Caco-2 (cell line): Measurements from ENCODE around the gene KLK4. TPM values are rescaled to one million over a fixed set of nuclear protein-coding genes. Genes with fewer than 3 reads are reported as not detected.

ENCODE experiments used
- BruUV-seq: library from RNA; stranded (reverse); fragments of 400-500 nt; replicated peaks from 2 replicates; lab custom pipeline; 2021; lab: Mats Ljungman, UMichigan
- CTCF ChIA-PET: fragments of 300-600 bp; sonication (Branson Sonifier 250); formaldehyde crosslinking; loops from one replicate; lab custom pipeline; 2022; ENCODE audit warnings: antibody characterized with exemption; lab: Charles Lee
- POLR2A ChIA-PET: fragments of 300-600 bp; sonication (Branson Sonifier 250); formaldehyde crosslinking; loops from one replicate; lab custom pipeline; 2022; ENCODE audit warnings: antibody characterized with exemption; lab: Charles Lee
- DNase-seq, 2 experiments: peaks; one replicate each; pipeline versions ENCODE4 v3.0.0 to v3.0.0-alpha.2; 2020 to 2022
- H3K27me3 ChIP-seq: replicated peaks from 2 replicates; pipeline ENCODE4 v1.6.0; 2011; ENCODE audit warnings: low read length; ENCODE audit not compliant: control insufficient read depth, insufficient read depth
- H3K36me3 ChIP-seq: 2 replicates; pipeline ENCODE4 v1.5.1; 2011; ENCODE audit warnings: low read length; ENCODE audit not compliant: control insufficient read depth, insufficient read depth
- H3K4me1 ChIP-seq: fragments of 250-450 bp; sonication (Bioruptor Pico); 2 replicates; pipeline ENCODE4 v1.5.1; 2020; ENCODE audit warnings: mild to moderate bottlenecking
- H3K4me3 ChIP-seq: 2 replicates; pipeline ENCODE4 v1.5.1; 2011; ENCODE audit warnings: low read depth, mild to moderate bottlenecking, control low read depth, low read length
- H3K9me3 ChIP-seq: fragments of 250-450 bp; sonication (Bioruptor Pico); 2 replicates; pipeline ENCODE4 v1.5.1; 2020; ENCODE audit warnings: mild to moderate bottlenecking, moderate library complexity
- H3K27ac Mint-ChIP-seq: one replicate; pipeline ENCODE4 v1.8.0; 2022; ENCODE audit warnings: mixed read lengths; ENCODE audit not compliant: unreplicated experiment
- H3K27me3 Mint-ChIP-seq: one replicate; pipeline ENCODE4 v1.8.0; 2022; ENCODE audit warnings: mixed read lengths; ENCODE audit not compliant: insufficient read depth, unreplicated experiment
- H3K36me3 Mint-ChIP-seq: one replicate; pipeline ENCODE4 v1.8.0; 2022; ENCODE audit warnings: mild to moderate bottlenecking, mixed read lengths; ENCODE audit not compliant: insufficient read depth, unreplicated experiment
- H3K4me1 Mint-ChIP-seq: one replicate; pipeline ENCODE4 v1.8.0; 2022; ENCODE audit warnings: low read depth, mixed read lengths; ENCODE audit not compliant: unreplicated experiment
- H3K4me3 Mint-ChIP-seq: one replicate; pipeline ENCODE4 v1.8.0; 2022; ENCODE audit warnings: mild to moderate bottlenecking, moderate library complexity, mixed read lengths; ENCODE audit not compliant: unreplicated experiment
- H3K9me3 Mint-ChIP-seq: one replicate; pipeline ENCODE4 v1.8.0; 2022; ENCODE audit warnings: mixed read lengths; ENCODE audit not compliant: unreplicated experiment
- CTCF ChIP-seq, 2 experiments: fragments of 200-600 bp in 1 of 2; IDR thresholded peaks; 1 replicate in 1 of 2; 2 replicates in 1 of 2; pipeline versions ENCODE4 v1.5.1 to v1.8.0; 2011 to 2022; ENCODE audit warnings: antibody characterized with exemption in 1 of 2, control low read depth in 1 of 2, inconsistent platforms in 1 of 2, low read depth in 1 of 2, low read length in 1 of 2, mild to moderate bottlenecking in 1 of 2, moderate library complexity in 1 of 2; ENCODE audit not compliant: insufficient read depth in 1 of 2, severe bottlenecking in 1 of 2, unreplicated experiment in 1 of 2
- intact Hi-C: fragments of 100-400 bp; cut with micrococcal nuclease; formaldehyde crosslinking; loops from one replicate; pipeline ENCODE4 v1.10.0; 2022; ENCODE audit not compliant: unreplicated experiment
- total RNA-seq: library from RNA; stranded (reverse); gene quantifications from 2 replicates; pipeline ENCODE4 v1.2.3, GENCODE V29; 2022

Gene KLK4
- total RNA-seq, 1 experiment from 2014 or later = not detected

DNA sequence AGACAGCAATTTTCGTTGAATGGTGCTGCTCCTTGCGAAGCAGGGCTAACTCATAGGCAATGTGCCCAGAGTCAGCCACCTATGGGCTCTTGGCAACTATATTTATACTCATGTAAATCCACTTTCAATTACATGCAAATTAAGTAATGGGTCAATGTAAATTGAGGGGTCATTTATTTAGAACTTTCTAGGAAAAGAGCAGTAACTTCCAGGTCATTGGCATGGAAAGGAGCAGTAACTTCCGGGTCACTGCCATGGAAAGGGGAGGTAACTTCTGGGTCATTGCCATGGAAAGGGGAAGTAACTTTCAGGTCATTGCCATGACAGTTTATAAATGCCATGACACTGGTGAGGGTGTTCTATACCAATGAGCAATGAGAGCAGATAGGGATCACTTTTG is 11.6 kb downstream of the KLK4 start:
- Histone ChIP-seq H3K4me3 (no peak overlapping the region), H3K27me3 (no peaks in the 10 kb centered on the region), H3K9me3 (no peaks in the 10 kb centered on the region), H3K4me1 (no peaks in the 10 kb centered on the region), H3K36me3 (no peaks in the 10 kb centered on the region)
- CTCF ChIA-PET = no interaction called here
- no peak for DNase-seq
- TF ChIP-seq CTCF (IDR thresholded peaks at IDR 0.05; ENCODE audit: insufficient read depth in 1 of 2, low read depth in 1 of 2, low read length in 1 of 2, severe bottlenecking in 1 of 2, unreplicated experiment in 1 of 2) = no peak
- Mint-ChIP-seq H3K4me3 (no peak overlapping the region), H3K36me3 (no peaks in the 10 kb centered on the region), H3K9me3 (no peaks in the 10 kb centered on the region), H3K27me3 (peaks cover 10% of the 10 kb centered on the region), H3K4me1 (no peaks in the 10 kb centered on the region), H3K27ac (no peak overlapping the region)
- BruUV-seq = no TSS peak
- intact Hi-C loops = no loop called here
- POLR2A ChIA-PET = no interaction called here

DNA sequence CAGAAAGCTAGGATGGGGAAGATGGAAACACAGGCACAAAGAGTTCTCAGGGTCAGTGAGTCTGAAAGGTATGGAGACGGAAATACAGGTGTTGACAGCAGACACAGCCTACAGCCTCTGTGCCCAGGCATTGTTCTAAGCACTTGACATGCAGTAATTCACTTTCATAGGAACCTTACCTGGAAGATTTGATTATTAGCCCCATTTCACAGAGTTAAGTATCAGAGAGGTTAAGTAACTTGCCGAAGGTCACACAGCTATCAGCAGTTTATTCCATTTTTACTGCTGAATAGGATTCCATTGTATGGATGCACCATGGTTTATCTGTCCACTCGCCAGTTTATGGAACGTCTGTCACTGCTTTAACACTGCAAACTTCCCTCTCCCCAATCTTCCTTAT is 13.2 kb downstream of the KLK4 start:
- Mint-ChIP-seq H3K4me1 (no peaks in the 10 kb centered on the region), H3K9me3 (no peaks in the 10 kb centered on the region), H3K27me3 (peaks cover 10% of the 10 kb centered on the region), H3K36me3 (no peaks in the 10 kb centered on the region), H3K4me3 (no peak overlapping the region), H3K27ac (no peak overlapping the region)
- POLR2A ChIA-PET = no interaction called here
- no peak for DNase-seq
- Histone ChIP-seq H3K36me3 (no peaks in the 10 kb centered on the region), H3K4me3 (no peak overlapping the region), H3K4me1 (no peaks in the 10 kb centered on the region), H3K27me3 (no peaks in the 10 kb centered on the region), H3K9me3 (no peaks in the 10 kb centered on the region)
- intact Hi-C loops = no loop called here
- CTCF ChIA-PET = no interaction called here
- no TSS peak for BruUV-seq
- TF ChIP-seq CTCF (IDR thresholded peaks at IDR 0.05; ENCODE audit: insufficient read depth in 1 of 2, low read depth in 1 of 2, low read length in 1 of 2, severe bottlenecking in 1 of 2, unreplicated experiment in 1 of 2) = no peak

DNA sequence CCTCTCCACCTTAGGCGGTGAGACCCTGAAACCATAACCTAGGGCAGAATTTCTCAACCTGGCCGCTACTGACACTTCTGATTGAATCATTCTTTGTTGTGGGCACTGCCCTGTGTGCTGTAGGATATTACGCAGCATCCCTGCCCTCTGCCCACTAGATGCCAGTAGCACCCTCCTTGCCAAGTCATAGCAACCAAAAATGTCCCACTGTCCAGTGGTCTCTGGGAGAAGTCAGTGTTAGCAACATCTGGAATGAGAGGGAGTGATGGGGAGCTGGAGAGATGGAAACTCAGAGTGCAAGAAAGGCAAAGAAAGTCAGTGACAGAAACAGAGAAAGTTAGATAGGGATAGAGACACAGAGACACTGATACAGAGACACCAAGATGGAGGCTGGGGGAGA is 13.6 kb downstream of the KLK4 start:
- H3K9me3 Mint-ChIP-seq = no peaks in the 10 kb centered on the region
- intact Hi-C loops = no loop called here
- H3K4me1 ChIP-seq = no peaks in the 10 kb centered on the region

More for the DNA sequence above, 13.6 kb downstream of the KLK4 start:
- Histone ChIP-seq H3K27me3 (no peaks in the 10 kb centered on the region), H3K36me3 (no peaks in the 10 kb centered on the region), H3K9me3 (no peaks in the 10 kb centered on the region), H3K4me3 (no peak overlapping the region)
- H3K36me3 Mint-ChIP-seq = no peaks in the 10 kb centered on the region
- H3K4me1 Mint-ChIP-seq = no peaks in the 10 kb centered on the region
- H3K27ac Mint-ChIP-seq = no peak overlapping the region
- H3K27me3 Mint-ChIP-seq = peaks cover 10% of the 10 kb centered on the region
- DNase-seq = no peak
- POLR2A ChIA-PET = no interaction called here
- no TSS peak for BruUV-seq
- CTCF ChIA-PET = no interaction called here
- TF ChIP-seq CTCF (IDR thresholded peaks at IDR 0.05; ENCODE audit: insufficient read depth in 1 of 2, low read depth in 1 of 2, low read length in 1 of 2, severe bottlenecking in 1 of 2, unreplicated experiment in 1 of 2) = no peak
- no peak overlapping the region for H3K4me3 Mint-ChIP-seq
